Inferior parietal cortex (tissue), 1 donor: Measurements from ENCODE around the gene TSPAN19.

ENCODE experiments used
- DNase-seq: peaks from one replicate; pipeline ENCODE4 v3.0.0-alpha.2; 2016; ENCODE audit errors: extremely low spot score

TSPAN19 gene

GRCh38 chr12:85002778-85003296, 33.2 kb downstream of the TSPAN19 start:
- DNase-seq = no peak

DNA sequence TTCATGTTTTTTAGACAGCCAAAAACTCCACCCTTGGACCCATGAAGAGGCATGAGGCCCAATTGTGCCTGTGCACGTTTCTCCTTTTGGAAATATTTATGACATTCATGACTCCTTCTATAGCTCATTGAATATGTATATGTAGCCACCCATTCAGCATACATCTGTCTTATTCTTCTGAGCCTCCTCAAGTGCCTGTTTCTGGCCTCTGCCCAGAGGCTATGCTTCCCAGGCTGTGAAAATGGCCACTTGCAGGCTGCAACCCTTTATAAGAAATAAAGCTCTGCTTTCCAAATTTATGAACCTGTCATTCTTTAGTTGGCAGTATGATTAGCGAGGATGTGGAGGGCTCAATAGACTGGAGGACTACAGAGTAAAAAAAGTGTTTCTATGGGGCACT, 35.3 kb downstream of the TSPAN19 start:
- no peak for DNase-seq

DNA sequence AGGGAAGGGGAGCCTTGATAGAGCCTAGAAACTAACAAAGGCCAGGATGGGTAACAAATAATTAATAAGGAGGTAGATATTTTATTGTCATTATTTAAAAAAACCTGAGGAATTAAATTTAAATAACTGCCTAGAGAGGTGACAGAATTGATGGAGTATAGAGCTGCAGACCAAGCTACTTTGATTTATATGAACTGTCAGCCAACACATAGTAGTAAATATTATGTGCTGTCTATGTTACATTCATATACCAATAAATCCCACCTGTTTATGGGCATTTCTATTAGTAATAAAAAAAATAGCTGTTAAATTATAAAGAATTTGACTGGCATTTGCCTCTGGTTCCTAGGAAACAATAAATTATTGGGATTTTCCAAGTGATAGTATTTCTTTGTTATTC, 37.7 kb downstream of the TSPAN19 start:
- no peak for DNase-seq

GRCh38 chr12:84996759-84997158, 39.3 kb downstream of the TSPAN19 start:
- no peak for DNase-seq

DNA sequence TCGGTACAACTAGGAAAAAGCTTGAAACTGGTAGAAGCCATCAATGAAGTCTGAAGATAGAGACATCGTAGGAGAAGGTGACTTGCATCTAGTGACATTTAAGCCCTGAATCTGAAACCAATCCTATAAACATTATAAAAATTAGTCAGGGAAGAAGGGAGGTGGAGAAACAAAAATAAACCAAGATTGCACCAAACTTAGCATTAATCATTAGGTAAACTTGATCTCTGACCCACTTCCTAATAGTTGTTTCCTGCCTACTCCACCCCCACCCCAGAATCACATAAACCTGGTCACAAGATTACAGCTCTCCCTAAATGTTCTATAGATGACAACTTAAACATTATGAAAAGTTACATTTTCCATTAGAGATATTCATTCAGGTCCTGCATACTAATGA, 40.4 kb downstream of the TSPAN19 start:
- DNase-seq = no peak

GRCh38 chr12:84994426-84994825, 41.7 kb downstream of the TSPAN19 start:
- DNase-seq = no peak

GRCh38 chr12:84986586-84986985, 49.5 kb downstream of the TSPAN19 start:
- DNase-seq = peak; percentile 25

GRCh38 chr12:84986117-84986516, 50.0 kb downstream of the TSPAN19 start:
- no peak for DNase-seq

DNA sequence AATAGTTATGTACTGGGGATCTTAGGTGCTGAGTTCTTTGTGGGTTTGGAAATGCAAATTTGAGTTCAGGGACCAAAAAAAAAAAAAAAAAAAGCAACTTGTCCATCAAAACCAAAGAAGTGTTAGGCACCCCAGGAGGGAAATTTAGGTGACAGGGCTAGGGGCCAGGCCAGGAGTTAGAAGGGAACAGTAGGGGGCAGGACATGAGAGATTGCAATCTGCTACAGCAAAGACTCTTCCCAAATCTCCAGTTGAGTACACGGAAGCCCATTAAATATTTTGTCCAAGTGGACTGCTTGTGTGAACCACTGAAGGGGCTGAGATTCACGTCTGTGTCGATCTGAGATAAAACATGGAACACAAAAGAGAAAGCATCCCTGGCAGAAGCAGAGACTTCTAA, 52.8 kb downstream of the TSPAN19 start:
- no peak for DNase-seq

- DNase-seq = no peak
Observed at GRCh38 chr12:84982888-84983287, 53.2 kb downstream of the TSPAN19 start.

- DNase-seq = no peak
Observed at GRCh38 chr12:84978921-84979320, 57.2 kb downstream of the TSPAN19 start.

DNA sequence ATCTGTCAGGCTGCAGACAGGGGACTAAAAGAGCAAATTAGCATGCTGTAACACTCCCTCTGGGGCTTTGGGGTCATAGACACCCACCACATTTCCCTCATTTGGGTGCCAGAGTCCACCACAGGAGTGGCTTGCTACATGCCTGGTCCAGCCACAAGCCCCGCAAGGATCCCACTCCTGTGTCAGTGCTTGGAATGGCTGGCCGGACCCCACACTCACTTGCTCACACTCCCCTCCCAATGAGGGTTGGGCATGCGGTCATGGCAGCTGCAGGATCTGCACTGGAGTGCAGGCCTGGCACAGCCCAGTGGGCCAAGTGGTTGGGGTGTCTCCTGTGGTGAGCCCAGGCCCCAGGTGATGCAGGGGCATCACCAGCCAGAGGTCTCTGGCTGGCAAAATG, 59.9 kb downstream of the TSPAN19 start:
- DNase-seq = no peak

GRCh38 chr12:84974155-84974815, 61.8 kb downstream of the TSPAN19 start:
- DNase-seq = no peak

- DNase-seq = no peak
Observed at GRCh38 chr12:84973026-84973425, 63.1 kb downstream of the TSPAN19 start.

- no peak for DNase-seq
Observed at GRCh38 chr12:84969226-84969625, 66.9 kb downstream of the TSPAN19 start.
